GM12891 (cell line): ENCODE results near the gene CACNA2D2.

Experiments
- POLR2A ChIP-seq: IDR thresholded peaks from 2 replicates; pipeline ENCODE4 v1.6.1; 2011; ENCODE audit warnings: low read depth, low read length, control low read depth
- POLR2AphosphoS5 ChIP-seq: IDR thresholded peaks from 2 replicates; pipeline ENCODE4 v1.6.1; 2011; ENCODE audit warnings: low read depth, low read length, control low read depth
- TAF1 ChIP-seq: IDR thresholded peaks from 2 replicates; pipeline ENCODE4 v1.6.1; 2011; ENCODE audit warnings: low read depth, low read length, control low read depth

GRCh38 chr3:50502225-50502583 is 1.2 kb downstream of the CACNA2D2 start:
- no peak for TF ChIP-seq POLR2A
- no peak for TF ChIP-seq TAF1
- TF ChIP-seq POLR2AphosphoS5 = no peak
